DOHH2 (cell line): ENCODE measurements around the gene ZNF182.
"Not testable (repeated sequence)": the region's sequence is repeated elsewhere in the genome, so short reads cannot be mapped to it uniquely, and the experiment has no call there.

Source experiments
- CTCF ChIP-seq: fragments of 200-600 bp; sonication (generic); IDR thresholded peaks from one replicate; pipeline ENCODE4 v1.5.1; 2014; ENCODE audit warnings: antibody characterized with exemption, mild to moderate bottlenecking, low read depth, low read length; ENCODE audit not compliant: poor library complexity, severe bottlenecking
- EZH2phosphoT487 ChIP-seq: fragments of 200-600 bp; sonication (generic); IDR thresholded peaks from 2 replicates; pipeline ENCODE4 v1.6.1; 2017; ENCODE audit warnings: borderline replicate concordance, mild to moderate bottlenecking, antibody characterized with exemption, low read length, moderate library complexity, mixed read lengths

DNA sequence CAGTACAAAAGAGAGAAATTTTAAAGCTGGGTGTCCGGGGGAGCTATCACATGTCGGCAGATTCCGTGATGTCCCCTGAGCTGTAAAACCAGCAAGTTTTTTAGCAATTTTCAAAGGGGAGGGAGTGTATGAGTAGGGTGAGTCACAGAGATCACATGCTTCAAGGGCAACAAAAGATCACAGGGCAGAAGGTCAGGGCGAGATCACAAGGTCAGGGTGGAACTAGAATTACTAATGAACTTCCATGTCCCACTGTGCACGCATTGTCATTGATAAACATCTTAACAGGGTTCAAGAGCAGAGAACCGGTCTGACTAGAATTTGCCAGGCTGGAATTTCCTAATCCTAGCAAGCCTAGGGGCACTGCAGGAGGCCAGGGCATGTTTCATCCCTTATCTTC is 42.0 kb downstream of the ZNF182 start:
- TF ChIP-seq CTCF, EZH2phosphoT487: not testable (repeated sequence)
